K562 (cell line): Measurements from ENCODE around the gene UBR3. TPM values are rescaled to one million over a fixed set of nuclear protein-coding genes. Genes with fewer than 3 reads are reported as not detected.

Experiments
- ATAC-seq: fragments of 200-7000 bp; cut with Tn5 transposase; 3 replicates; pipeline ENCODE4 v1.9.1; 2020; ENCODE audit warnings: moderate library complexity
- BruUV-seq: library from RNA; stranded (reverse); fragments of 400-500 nt; replicated peaks from 2 replicates; lab custom pipeline; 2021; lab: Mats Ljungman, UMichigan
- CTCF ChIA-PET: fragments of 300-600 bp; formaldehyde crosslinking; extraction: SDS; loops from one replicate; lab custom pipeline; 2021; ENCODE audit warnings: low intra/inter-chr PET ratio; lab: Yijun Ruan, JAX
- POLR2A ChIA-PET: fragments of 300-600, 350-650 bp; sonication (Branson Sonifier 250); formaldehyde crosslinking; extraction: SDS; loops from one replicate; lab custom pipeline; 2021; ENCODE audit warnings: antibody characterized with exemption, inconsistent platforms; lab: Yijun Ruan, JAX
- DNase-seq, 4 experiments: peaks; one replicate each; pipeline versions ENCODE4 v3.0.0 to v3.0.0-alpha.2; 2011 to 2018; ENCODE audit warnings: low spot score in 3 of 4, mixed read lengths in 3 of 4; ENCODE audit errors: extremely low read depth in 1 of 4
- FAIRE-seq: peaks from 2 replicates; lab custom pipeline; 2011; peaks lifted over from hg19 to GRCh38; lab: Jason Lieb, UNC
- H2AFZ ChIP-seq: 2 replicates; pipeline ENCODE4 v1.6.0; 2011; ENCODE audit warnings: low read depth, low read length, control low read depth, inconsistent platforms
- H3K27ac ChIP-seq: fragments of 200-600 bp; 3 replicates; pipeline ENCODE4 v1.8.0; 2011; ENCODE audit warnings: low read depth, mild to moderate bottlenecking, control low read depth, inconsistent platforms, low read length, moderate library complexity, mixed read lengths; ENCODE audit errors: extremely low read depth
- H3K27me3 ChIP-seq, 2 experiments: fragments of 300-600 bp in 1 of 2; 2 replicates in 1 of 2; 3 replicates in 1 of 2; pipeline versions ENCODE4 v1.6.0 to v1.8.0; 2011; ENCODE audit warnings: inconsistent platforms in 2 of 2, low read length in 2 of 2, mild to moderate bottlenecking in 1 of 2, mixed read lengths in 1 of 2, moderate library complexity in 1 of 2; ENCODE audit not compliant: control insufficient read depth in 2 of 2, insufficient read depth in 2 of 2
- H3K36me3 ChIP-seq: fragments of 300-600 bp; 3 replicates; pipeline ENCODE4 v1.8.0; 2011; ENCODE audit warnings: mild to moderate bottlenecking, low read length, inconsistent platforms; ENCODE audit not compliant: control insufficient read depth, insufficient read depth
- H3K4me1 ChIP-seq, 2 experiments: fragments of 200-600 bp in 1 of 2; replicated peaks in 1 of 2; 2 replicates in 1 of 2; 3 replicates in 1 of 2; pipeline versions ENCODE4 v1.5.1 to v1.8.0; 2011; ENCODE audit warnings: inconsistent platforms in 2 of 2, low read length in 2 of 2, mild to moderate bottlenecking in 1 of 2, mixed read lengths in 1 of 2, moderate library complexity in 1 of 2; ENCODE audit not compliant: control insufficient read depth in 2 of 2, insufficient read depth in 2 of 2
- H3K4me2 ChIP-seq: 2 replicates; pipeline ENCODE4 v1.6.1; 2011; ENCODE audit warnings: low read length, control low read depth, inconsistent platforms, mixed read lengths; ENCODE audit not compliant: insufficient read depth
- H3K4me3 ChIP-seq: fragments of 200-600 bp; sonication (generic), shearing (Covaris generic); 2 replicates; pipeline ENCODE4 v1.5.1; 2016; ENCODE audit warnings: control low read depth, inconsistent platforms
- H3K79me2 ChIP-seq: fragments of 200-600 bp; 3 replicates; pipeline ENCODE4 v1.8.0; 2011; ENCODE audit warnings: low read length, inconsistent platforms; ENCODE audit not compliant: control insufficient read depth, insufficient read depth
- H3K9ac ChIP-seq, 2 experiments: 2 replicates each; pipeline versions ENCODE4 v1.6.0 to v1.6.1; 2011; ENCODE audit warnings: low read depth in 2 of 2, low read length in 2 of 2, control low read depth in 1 of 2, inconsistent platforms in 1 of 2, mild to moderate bottlenecking in 1 of 2, mixed read lengths in 1 of 2; ENCODE audit not compliant: insufficient read depth in 1 of 2
- H3K9me1 ChIP-seq: one replicate; pipeline ENCODE4 v1.6.0; 2011; ENCODE audit warnings: inconsistent platforms, mild to moderate bottlenecking, low read length, moderate library complexity; ENCODE audit not compliant: control insufficient read depth, insufficient read depth
- H3K9me3 ChIP-seq: replicated peaks from 2 replicates; pipeline ENCODE4 v1.5.1; 2011; ENCODE audit warnings: low read depth, low read length, inconsistent platforms; ENCODE audit not compliant: control insufficient read depth, insufficient read depth
- H4K20me1 ChIP-seq: replicated peaks from 2 replicates; pipeline ENCODE4 v1.6.1; 2011; ENCODE audit warnings: low read length, inconsistent platforms, mixed read lengths; ENCODE audit not compliant: control insufficient read depth, insufficient read depth
- CAMTA2 ChIP-seq: fragments of 250-450 bp; sonication (Bioruptor Pico); conservative IDR thresholded peaks from 2 replicates; pipeline ENCODE4 v1.5.1; 2022
- ELF1 ChIP-seq: fragments of 200-800 bp; sonication (Bioruptor generic); IDR thresholded peaks from 2 replicates; pipeline ENCODE4 v1.6.1; 2016; ENCODE audit warnings: missing genetic modification characterization, missing compliant biosample characterization
- HMBOX1 ChIP-seq: sonication (generic); IDR thresholded peaks from 2 replicates; pipeline ENCODE4 v1.6.1; 2016
- HMG20A ChIP-seq: fragments of 450-650 bp; formaldehyde crosslinking; conservative IDR thresholded peaks from 2 replicates; pipeline ENCODE4 v1.4.0; 2020; ENCODE audit warnings: mild to moderate bottlenecking, mixed read lengths
- LCOR ChIP-seq: sonication (generic); formaldehyde crosslinking; IDR thresholded peaks from 2 replicates; pipeline ENCODE4 v1.8.0; 2022; ENCODE audit warnings: mild to moderate bottlenecking, missing genetic modification reagents
- LEF1 ChIP-seq: fragments of 450-650 bp; IDR thresholded peaks from 2 replicates; pipeline ENCODE4 v1.6.1; 2016; ENCODE audit warnings: mild to moderate bottlenecking
- MAZ ChIP-seq, 2 experiments: fragments of 450-650 bp in 1 of 2; sonication (generic) in 1 of 2; formaldehyde crosslinking; IDR thresholded peaks in 1 of 2; conservative IDR thresholded peaks in 1 of 2; 2 replicates each; pipeline versions ENCODE4 v1.4.0 to v1.5.0; 2020; ENCODE audit warnings: mild to moderate bottlenecking in 1 of 2, missing genetic modification reagents in 1 of 2
- NFE2 ChIP-seq: IDR thresholded peaks from 2 replicates; pipeline ENCODE4 v1.6.1; 2014; ENCODE audit warnings: antibody characterized with exemption, low read depth
- NR4A1 ChIP-seq, 2 experiments: fragments of 250-450 bp in 1 of 2; fragments of 450-650 bp in 1 of 2; sonication (Bioruptor Pico) in 1 of 2; IDR thresholded peaks; 2 replicates each; pipeline versions ENCODE4 v1.4.0 to v1.6.1; 2016 to 2020; ENCODE audit warnings: mild to moderate bottlenecking in 2 of 2, missing compliant biosample characterization in 1 of 2, missing genetic modification characterization in 1 of 2, moderate library complexity in 1 of 2
- SMARCA4 ChIP-seq: fragments of 450-650 bp; IDR thresholded peaks from 2 replicates; pipeline ENCODE4 v1.6.1; 2016
- TAF7 ChIP-seq: fragments of 450-650 bp; IDR thresholded peaks from 2 replicates; pipeline ENCODE4 v1.6.1; 2016; ENCODE audit warnings: missing genetic modification characterization, missing compliant biosample characterization
- ZZZ3 ChIP-seq: fragments of 450-650 bp; IDR thresholded peaks from 2 replicates; pipeline ENCODE4 v1.6.1; 2016; ENCODE audit warnings: antibody characterized with exemption, mild to moderate bottlenecking, moderate library complexity
- WGBS: fragments of 100-300 bp; shearing (Covaris generic); methylation state at CpG from one replicate; pipeline ENCODE4 v1.1.6; 2016; ENCODE audit warnings: low coverage, mixed read lengths; ENCODE audit not compliant: insufficient coverage; ENCODE audit errors: missing lambda C conversion rate; 5-methylcytosine and 5-hydroxymethylcytosine counted together
- in situ Hi-C: fragments of 300-500 bp; cut with MboI; formaldehyde crosslinking; loops from 4 replicates; pipeline ENCODE4 v1.15.0; 2018; ENCODE audit warnings: inconsistent platforms, mixed read lengths
- intact Hi-C: fragments of 100-400 bp; cut with micrococcal nuclease; formaldehyde crosslinking; loops from 2 replicates; pipeline ENCODE4 v1.14.2; 2022
- polyA plus RNA-seq, 8 experiments: library from polyadenylated mRNA; depleted of rRNA in 4 of 8; stranded (reverse) in 5 of 8; unstranded in 3 of 8; fragments of >200 nt; fragmentation: Nextera tagmentation in 2 of 8; fragmentation: Illumina TruSeq in 1 of 8; extraction: Ambion mirVana in 2 of 8; extraction: Trizol in 1 of 8; gene quantifications; 2 replicates each; pipeline versions ENCODE4 v1.2.1 to v1.2.3, GENCODE V29; 2011 to 2014; ENCODE audit warnings: inconsistent platforms in 1 of 8, missing spikeins in 1 of 8
- total RNA-seq, 7 experiments: library from RNA; depleted of rRNA in 6 of 7; stranded (reverse); fragments of >200 nt in 6 of 7; fragmentation: Illumina TruSeq in 2 of 7; extraction: Trizol in 2 of 7; gene quantifications; 2 replicates each; pipeline versions ENCODE4 v1.2.1 to v1.2.3, GENCODE V29; 2011 to 2021; ENCODE audit warnings: low replicate concordance in 1 of 7

Gene UBR3
- total and polyA plus RNA-seq, 9 of the 15 experiments (the other 6 are each of a cell fraction or from before 2014, with no cell fraction given) = 14.4 to 63.5 (median 40.4) TPM

- peak; percentile 40 for TF ChIP-seq NFE2
- TF ChIP-seq LEF1 = 0 out of 2 replicates have a peak, but pooled peaks have one; percentile 20
- no peak for TF ChIP-seq HMG20A (CRISPR knock-in tag)
- TF ChIP-seq LCOR = peak; percentile 25; the same call in 1 of the 2 replicates
- TF ChIP-seq TAF7 (tag) = no peak
- TF ChIP-seq MAZ (CRISPR knock-in tag; conservative IDR thresholded peaks at IDR 0.05 in 1 of 2, IDR thresholded peaks at IDR 0.05 in 1 of 2) = no peak
- peak; percentile 97 for TF ChIP-seq SMARCA4
- TF ChIP-seq ZZZ3 = no peak
- no peak for TF ChIP-seq CAMTA2
- TF ChIP-seq NR4A1 (CRISPR knock-in tag; IDR thresholded peaks at IDR 0.05) = no peak
- no peak for TF ChIP-seq NR4A1 (tag; IDR thresholded peaks at IDR 0.05)
These were observed 83.0 kb downstream of the UBR3 start (continued) for GRCh38 chr2:169910109-169910799.

GRCh38 chr2:169911119-169911518 is 83.9 kb downstream of the UBR3 start:
- FAIRE-seq (no peak), ATAC-seq (peak; percentile 51), DNase-seq (peak in 2 of 4 experiments; percentile 9 to 16)
- BruUV-seq = no TSS peak
- in situ Hi-C loops = no loop called here
- no peak overlapping the region for H3K27ac ChIP-seq
- H4K20me1 ChIP-seq = no peaks in the 10 kb centered on the region
- intact Hi-C loops = no loop called here
- H3K4me3 ChIP-seq = no peak overlapping the region
- 74% methylated on average over 1 of the region's 1 CpG for WGBS
- ChIA-PET CTCF (interaction anchor here (0.5 kb wide), 1 partner anchor 58 kb away, joined by 5 read pairs; no protein-coding TSS in a partner anchor), POLR2A (interaction anchor here (1.4 to 1.8 kb wide), 4 partner anchors 13 to 78 kb away, joined by 3 to 9 read pairs (median 4); no protein-coding TSS in a partner anchor)
- peaks cover 54% of the 10 kb centered on the region for H3K36me3 ChIP-seq
- H3K9me1 ChIP-seq = peaks cover 5% of the 10 kb centered on the region
- H3K9ac ChIP-seq = no peak overlapping the region; a peak in 1 of 4 replicates
- no peak overlapping the region for H2AFZ ChIP-seq
- H3K4me2 ChIP-seq = no peak overlapping the region
- H3K9me3 ChIP-seq = no peaks in the 10 kb centered on the region
- H3K4me1 ChIP-seq = peaks cover 0 to 18% of the 10 kb centered on the region in 2 experiments; a peak in 4 of 5 replicates
- H3K79me2 ChIP-seq = peaks cover 7% of the 10 kb centered on the region; the same call in 2 of the 3 replicates
- no peaks in the 10 kb centered on the region for H3K27me3 ChIP-seq
- TF ChIP-seq HMBOX1 (0 out of 2 replicates have a peak, but pooled peaks have one; percentile 23), ELF1 (tag) (0 out of 2 replicates have a peak, but pooled peaks have one; percentile 16)
